RWPE2 (cell line): ENCODE data around the gene TMEM182.

Experiments
- ATAC-seq: fragments of 200-7000 bp; cut with Tn5 transposase; 3 replicates; pipeline ENCODE4 v1.9.1; 2021; ENCODE audit warnings: low read depth
- DNase-seq: peaks from one replicate; pipeline ENCODE4 v3.0.0-alpha.2; 2020; ENCODE audit warnings: low spot score
- H3K27ac ChIP-seq: fragments of 450-650 bp; 2 replicates; pipeline ENCODE4 v1.5.1; 2017; ENCODE audit warnings: mild to moderate bottlenecking; ENCODE audit not compliant: poor library complexity, severe bottlenecking
- H3K27me3 ChIP-seq: fragments of 250-450 bp; sonication (Bioruptor Pico); 2 replicates; pipeline ENCODE4 v1.5.1; 2021; ENCODE audit warnings: mild to moderate bottlenecking, moderate library complexity; ENCODE audit not compliant: insufficient read depth, poor library complexity, severe bottlenecking
- H3K36me3 ChIP-seq: fragments of 250-450 bp; sonication (Bioruptor Pico); 2 replicates; pipeline ENCODE4 v1.5.1; 2020; ENCODE audit warnings: low read depth, mild to moderate bottlenecking, moderate library complexity
- H3K4me1 ChIP-seq: fragments of 250-450 bp; sonication (Bioruptor Pico); 2 replicates; pipeline ENCODE4 v1.5.1; 2021; ENCODE audit warnings: mild to moderate bottlenecking, moderate library complexity; ENCODE audit not compliant: insufficient read depth, poor library complexity, severe bottlenecking
- H3K4me3 ChIP-seq: fragments of 250-450 bp; sonication (Bioruptor Pico); 2 replicates; pipeline ENCODE4 v1.5.1; 2021; ENCODE audit warnings: mild to moderate bottlenecking, moderate library complexity; ENCODE audit not compliant: severe bottlenecking
- H3K9me3 ChIP-seq: fragments of 250-450 bp; sonication (Bioruptor Pico); 2 replicates; pipeline ENCODE4 v1.5.1; 2021; ENCODE audit warnings: mild to moderate bottlenecking, moderate library complexity; ENCODE audit not compliant: severe bottlenecking
- CTCF ChIP-seq: fragments of 450-650 bp; IDR thresholded peaks from one replicate; pipeline ENCODE4 v1.5.1; 2017; ENCODE audit warnings: mild to moderate bottlenecking, moderate library complexity; ENCODE audit not compliant: poor library complexity, severe bottlenecking

Gene TMEM182

DNA sequence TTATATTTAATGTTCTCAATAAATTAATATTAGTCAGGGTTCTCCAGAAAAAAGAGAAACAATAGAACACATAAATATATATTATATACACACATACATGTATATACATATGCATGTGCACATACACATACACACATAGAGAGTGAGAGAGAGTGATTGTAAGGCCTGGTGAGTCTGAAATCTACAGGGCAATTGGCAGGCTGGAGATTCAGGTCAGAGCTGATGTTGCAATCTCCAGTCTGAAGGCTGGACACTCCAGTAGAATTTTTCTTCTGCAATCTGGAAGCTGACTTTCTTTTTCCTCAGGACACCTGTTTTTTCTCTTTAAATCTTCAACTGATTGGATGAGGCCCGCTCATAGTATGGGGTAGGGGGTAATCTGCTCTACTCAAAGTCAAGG, 3.2 kb downstream of the TMEM182 start:
- Histone ChIP-seq H3K27me3 (no peaks in the 10 kb centered on the region), H3K36me3 (no peaks in the 10 kb centered on the region), H3K4me1 (no peaks in the 10 kb centered on the region), H3K27ac (no peak overlapping the region), H3K9me3 (no peaks in the 10 kb centered on the region), H3K4me3 (no peak overlapping the region)
- no peak for ATAC-seq
- TF ChIP-seq CTCF, result no peak
- DNase-seq, result no peak

GRCh38 chr2:102768253-102768652, 6.4 kb downstream of the TMEM182 start:
- TF ChIP-seq CTCF, result no peak
- no peaks in the 10 kb centered on the region for H3K36me3 ChIP-seq
- DNase-seq (no peak), ATAC-seq (no peak)
- no peaks in the 10 kb centered on the region for H3K27me3 ChIP-seq
- H3K4me3 ChIP-seq, result no peak overlapping the region
- H3K27ac ChIP-seq, result no peak overlapping the region
- no peaks in the 10 kb centered on the region for H3K4me1 ChIP-seq
- no peaks in the 10 kb centered on the region for H3K9me3 ChIP-seq

DNA sequence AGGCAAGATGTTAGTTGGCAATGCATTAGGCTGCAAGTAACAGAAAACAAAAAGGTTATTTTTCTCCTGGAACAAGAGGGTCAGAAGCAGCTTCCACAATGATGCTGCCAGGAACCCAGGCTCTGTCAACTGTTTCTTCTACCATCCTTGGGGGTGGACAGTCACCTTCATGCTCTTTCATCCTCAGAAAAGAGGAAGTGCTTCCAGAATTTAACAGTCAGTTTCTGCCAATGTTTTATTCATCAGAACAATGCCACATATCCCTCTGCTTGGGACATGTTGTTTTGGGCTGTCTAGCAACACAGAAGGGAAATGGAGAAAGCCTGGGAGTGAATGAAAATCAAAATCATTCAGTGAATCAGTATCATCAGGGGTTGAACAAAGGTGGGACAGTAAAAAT, 7.1 kb downstream of the TMEM182 start:
- Histone ChIP-seq H3K4me1 (no peaks in the 10 kb centered on the region), H3K27ac (no peak overlapping the region), H3K36me3 (no peaks in the 10 kb centered on the region), H3K27me3 (no peaks in the 10 kb centered on the region), H3K4me3 (no peak overlapping the region), H3K9me3 (no peaks in the 10 kb centered on the region)
- no peak for ATAC-seq
- no peak for DNase-seq
- TF ChIP-seq CTCF, result no peak

DNA sequence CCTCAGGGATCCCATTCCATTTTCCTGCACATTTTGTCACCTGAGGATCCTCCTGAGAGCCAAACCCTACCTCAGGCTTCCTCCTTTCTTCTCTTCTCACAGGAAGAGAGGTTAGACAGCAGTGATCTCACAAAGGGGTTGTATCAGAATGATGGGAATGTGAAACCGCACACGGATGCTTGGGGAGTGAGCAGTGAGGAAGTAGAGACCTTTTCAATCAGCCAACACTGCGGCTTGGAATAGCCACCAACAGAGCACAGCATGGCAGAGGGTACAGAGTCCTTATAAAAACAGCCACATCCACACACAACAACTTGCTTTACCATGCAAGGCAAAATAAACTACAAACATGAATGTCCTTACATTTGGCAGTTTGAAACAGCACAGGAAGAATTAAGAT, 8.7 kb downstream of the TMEM182 start:
- no peak for TF ChIP-seq CTCF
- Histone ChIP-seq H3K27ac (no peak overlapping the region), H3K4me1 (no peaks in the 10 kb centered on the region), H3K36me3 (no peaks in the 10 kb centered on the region), H3K9me3 (no peaks in the 10 kb centered on the region), H3K27me3 (no peaks in the 10 kb centered on the region), H3K4me3 (no peak overlapping the region)
- DNase-seq, result no peak
- no peak for ATAC-seq

- ATAC-seq (no peak), DNase-seq (no peak)
- Histone ChIP-seq H3K9me3 (no peaks in the 10 kb centered on the region), H3K36me3 (no peaks in the 10 kb centered on the region), H3K4me3 (no peak overlapping the region), H3K27ac (no peak overlapping the region), H3K4me1 (no peaks in the 10 kb centered on the region), H3K27me3 (no peaks in the 10 kb centered on the region)
- no peak for TF ChIP-seq CTCF
Measured at GRCh38 chr2:102771114-102771513, 9.3 kb downstream of the TMEM182 start.
